GM18499 (cell line): ENCODE data around the gene POMGNT2.

Experiments
- ATAC-seq: cut with Tn5 transposase; IDR thresholded peaks from one replicate; pipeline ENCODE4 v1.9.1; 2021; ENCODE audit warnings: moderate number of reproducible peaks; ENCODE audit not compliant: insufficient read depth, unreplicated experiment

POMGNT2 gene

GRCh38 chr3:43105596-43106292 is at the start of gene POMGNT2:
Gene POMGNT2 (minus strand): TSS chr3:43106079. CDS start chr3:43081431, 24,648 bp downstream.
- no peak for ATAC-seq

GRCh38 chr3:43154980-43155379 is 49.1 kb upstream of the POMGNT2 start:
- ATAC-seq: no peak

GRCh38 chr3:43153216-43154083 is 47.6 kb upstream of the POMGNT2 start:
- ATAC-seq: no peak

GRCh38 chr3:43152649-43153048 is 46.8 kb upstream of the POMGNT2 start:
- ATAC-seq: no peak

GRCh38 chr3:43148033-43148432 is 42.2 kb upstream of the POMGNT2 start:
- ATAC-seq: no peak

- no peak for ATAC-seq
These were observed 40.7 kb upstream of the POMGNT2 start for GRCh38 chr3:43146599-43146998.

- no peak for ATAC-seq
These were observed 39.0 kb upstream of the POMGNT2 start for GRCh38 chr3:43144761-43145490.

GRCh38 chr3:43142472-43142871 is 36.6 kb upstream of the POMGNT2 start:
- ATAC-seq: no peak

- no peak for ATAC-seq
These were observed 32.8 kb upstream of the POMGNT2 start for GRCh38 chr3:43138488-43139231.

- no peak for ATAC-seq
These were observed 27.2 kb upstream of the POMGNT2 start for GRCh38 chr3:43132870-43133636.

GRCh38 chr3:43132193-43132592 is 26.3 kb upstream of the POMGNT2 start:
- no peak for ATAC-seq

GRCh38 chr3:43128464-43128863 is 22.6 kb upstream of the POMGNT2 start:
- no peak for ATAC-seq

GRCh38 chr3:43126536-43126935 is 20.7 kb upstream of the POMGNT2 start:
- no peak for ATAC-seq

- ATAC-seq: no peak
These were observed 18.0 kb upstream of the POMGNT2 start for GRCh38 chr3:43123895-43124294.

- no peak for ATAC-seq
These were observed 15.1 kb upstream of the POMGNT2 start for GRCh38 chr3:43120937-43121336.

- ATAC-seq: no peak
These were observed 11.4 kb upstream of the POMGNT2 start for GRCh38 chr3:43117257-43117656.

GRCh38 chr3:43113671-43114070 is 7.8 kb upstream of the POMGNT2 start:
- ATAC-seq: no peak

- no peak for ATAC-seq
These were observed 382 bp upstream of the POMGNT2 start for GRCh38 chr3:43106293-43106628.
